ENCODE data around the gene USP2. TPM values are rescaled to one million over a fixed set of nuclear protein-coding genes. Genes with fewer than 3 reads are reported as not detected.

USP2 gene
- total and polyA plus RNA-seq, 2 of the 8 experiments (the other 6 are each of a cell fraction or from before 2014, with no cell fraction given): 2.2 to 6.9 TPM

DNA sequence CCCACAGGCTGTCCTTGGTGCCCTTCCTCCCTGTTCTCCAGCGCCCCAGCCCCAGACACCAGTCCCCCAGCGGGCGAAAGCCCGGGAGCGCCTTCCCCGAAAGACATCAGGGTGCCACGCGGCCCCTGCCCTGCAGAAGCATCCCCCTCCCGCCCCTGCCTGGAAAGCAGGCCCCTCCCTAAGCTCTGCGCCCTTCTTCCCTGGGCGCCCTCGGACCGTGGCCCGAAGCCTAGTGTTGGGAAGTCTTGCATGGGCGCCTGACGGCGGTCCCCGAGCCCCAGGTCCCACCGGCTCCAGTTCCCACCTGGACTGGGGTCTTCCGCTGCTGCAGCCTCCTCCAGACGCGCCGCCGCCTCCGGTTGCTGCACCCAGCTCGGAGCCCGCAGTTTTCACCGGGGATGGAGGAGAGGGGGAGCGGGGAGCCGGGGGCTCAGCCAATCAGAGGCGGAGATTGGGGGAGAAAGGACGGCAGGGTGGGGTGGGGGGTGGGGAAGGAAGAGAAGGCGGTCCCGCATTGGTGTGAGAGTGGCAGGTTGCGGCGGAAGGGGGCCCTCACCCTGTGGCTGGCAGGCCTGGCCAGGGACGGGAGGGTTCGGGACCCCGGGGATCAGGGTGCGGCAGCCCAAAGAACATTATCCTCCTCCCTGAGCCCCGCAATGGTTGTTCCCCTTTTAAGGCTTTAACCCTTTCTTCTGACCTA, 41.5 kb upstream of the USP2 start, which contains the start of gene THY1:
TSS of gene THY1 (minus strand) at position 364 of the 700 bp plus-strand sequence. CDS start 2,267 bp downstream, outside the sequence.
- Histone ChIP-seq H4K20me1 (replicated peaks in 1 of 2; ENCODE audit: control insufficient read depth in 1 of 2, insufficient read depth in 2 of 2, low read length in 2 of 2) (peaks cover 6 to 17% of the 10 kb centered on the region in 2 experiments), H2AFZ (ENCODE audit: low read length) (no peak within 1 kb of the TSS), H3K4ac (replicated peaks; ENCODE audit: insufficient read length, low read depth, low read length) (peak within 1 kb of the TSS; percentile 59), H3K56ac (replicated peaks; ENCODE audit: insufficient read length, low read depth, low read length) (peak within 1 kb of the TSS; percentile 91), H3K9ac (replicated peaks in 1 of 4; ENCODE audit: extremely low read depth in 1 of 4, low read depth in 3 of 4, low read length in 3 of 4) (peak within 1 kb of the TSS; percentile 70 to 83 (median 73)), H2BK120ac (replicated peaks; ENCODE audit: low read depth, low read length) (peak within 1 kb of the TSS; percentile 40), H3K4me1 (replicated peaks in 1 of 4; ENCODE audit: control insufficient read depth in 3 of 4, insufficient read depth in 4 of 4, low read length in 3 of 4) (peaks cover 14 to 34% (median 24%) of the 10 kb centered on the region in 4 experiments), H3K27me3 (replicated peaks in 1 of 4; ENCODE audit: control insufficient read depth in 3 of 4, extremely low read depth in 1 of 4, insufficient read depth in 3 of 4, low read length in 3 of 4) (no peaks in the 10 kb centered on the region; a peak in 1 of 7 replicates), H3K4me3 (ENCODE audit: extremely low read depth in 1 of 4, insufficient read depth in 2 of 4, low read depth in 3 of 4, low read length in 4 of 4) (peak within 1 kb of the TSS; percentile 76 to 91 (median 90)), H3K79me1 (ENCODE audit: low read depth, low read length) (peaks cover 22% of the 10 kb centered on the region), H3K23ac (ENCODE audit: insufficient read length) (no peak within 1 kb of the TSS), H3K9me3 (ENCODE audit: insufficient read depth in 2 of 2, low read depth in 1 of 2, low read length in 1 of 2) (no peaks in the 10 kb centered on the region), H4K91ac (replicated peaks; ENCODE audit: insufficient read length, low read length) (peak within 1 kb of the TSS; percentile 86), H2BK12ac (ENCODE audit: low read depth, low read length) (peak within 1 kb of the TSS; percentile 82; the same call in 1 of the 2 replicates), H2BK15ac (ENCODE audit: low read length) (peak within 1 kb of the TSS; percentile 72; the same call in 1 of the 2 replicates), H4K8ac (ENCODE audit: extremely low read depth, insufficient read depth, low read length) (no peak within 1 kb of the TSS), H2BK5ac (ENCODE audit: low read depth, low read length) (peak within 1 kb of the TSS; percentile 97; the same call in 1 of the 2 replicates), H3K36me3 (ENCODE audit: control insufficient read depth in 2 of 4, insufficient read depth in 4 of 4, low read length in 3 of 4) (peaks cover 17 to 25% (median 23%) of the 10 kb centered on the region in 4 experiments), H3K4me2 (ENCODE audit: insufficient read depth in 1 of 2, low read depth in 2 of 2, low read length in 2 of 2) (peak within 1 kb of the TSS; percentile 75 to 90), H3K27ac (ENCODE audit: low read depth, low read length) (peak within 1 kb of the TSS; percentile 43), H3K18ac (ENCODE audit: extremely low read depth, low read length) (peak within 1 kb of the TSS; percentile 85), H3K23me2 (ENCODE audit: low read depth, low read length) (peaks cover 12% of the 10 kb centered on the region), H2AK5ac (ENCODE audit: low read depth, low read length) (peak within 1 kb of the TSS; percentile 87; the same call in 1 of the 2 replicates), H4K5ac (ENCODE audit: insufficient read length, low read depth, low read length) (peak within 1 kb of the TSS; percentile 68), H3K79me2 (ENCODE audit: control insufficient read depth in 1 of 2, insufficient read depth in 2 of 2, low read length in 2 of 2) (peaks cover 0 to 36% of the 10 kb centered on the region in 2 experiments; a peak in 2 of 4 replicates), H3K14ac (ENCODE audit: insufficient read length) (no peak within 1 kb of the TSS), H2BK20ac (ENCODE audit: low read length) (peak within 1 kb of the TSS; percentile 82)
- 3% methylated on average over 17 of the region's 41 CpGs; no CpG with 5 or more reads in 1 of the 2 experiments for WGBS, 2 experiments (ENCODE audit: extremely low coverage in 1 of 2, insufficient coverage in 1 of 2, insufficient read length in 1 of 2, insufficient replicate concordance in 2 of 2, low coverage in 1 of 2, low lambda C conversion rate in 2 of 2, missing lambda C conversion rate in 1 of 2)
- POLR2A ChIA-PET (ENCODE audit: partially characterized antibody): interaction anchor here (0.7 to 3.4 kb wide), 14 partner anchors 9 to 101 kb away, joined by 3 to 12 read pairs (median 4); partner anchors contain the start of gene USP2
- peak in 1 of 2 experiments; percentile 83 for DNase-seq (ENCODE audit: low read depth in 1 of 2, low spot score in 2 of 2)
- CTCF ChIA-PET (ENCODE audit: partially characterized antibody): interaction anchor here (0.6 to 2.7 kb wide), 13 partner anchors 9 to 1109 kb away, joined by 3 to 13 read pairs (median 4); partner anchors contain the start of gene USP2
- FAIRE-seq: no peak
- TF ChIP-seq TBP (IDR thresholded peaks at IDR 0.05; ENCODE audit: low read depth, low read length): peak; percentile 63
- TF ChIP-seq SUZ12 (IDR thresholded peaks at IDR 0.05; ENCODE audit: low read length): no peak
- TF ChIP-seq JUND (IDR thresholded peaks at IDR 0.05; ENCODE audit: low read length): no peak
- TF ChIP-seq TAF1 (IDR thresholded peaks at IDR 0.05; ENCODE audit: low read depth, low read length): peak; percentile 62; the same call in 1 of the 2 replicates
- no peak for TF ChIP-seq SP1 (IDR thresholded peaks at IDR 0.05; ENCODE audit: low read depth, low read length)
- peak; percentile 34 for TF ChIP-seq TAF7 (optimal IDR thresholded peaks at IDR 0.05; ENCODE audit: borderline replicate concordance, low read depth, low read length)
- no peak for TF ChIP-seq ZNF274 (IDR thresholded peaks at IDR 0.05; ENCODE audit: borderline replicate concordance, extremely low read depth, low read length)
- no peak for TF ChIP-seq HDAC2 (IDR thresholded peaks at IDR 0.05; ENCODE audit: borderline replicate concordance in 1 of 2, low read depth in 2 of 2, low read length in 2 of 2)
- no peak; the same call in 1 of the 2 replicates for TF ChIP-seq POLR2AphosphoS5 (IDR thresholded peaks at IDR 0.05; ENCODE audit: low read depth, low read length)
- TF ChIP-seq PHF8 (conservative IDR thresholded peaks at IDR 0.05; ENCODE audit: low read depth, low read length): peak; percentile 65; the same call in 1 of the 2 replicates
- no peak for TF ChIP-seq RNF2 (IDR thresholded peaks at IDR 0.05; ENCODE audit: borderline replicate concordance, low read depth, low read length, missing control alignments, poor library complexity, severe bottlenecking)
